Activated CD4-positive, alpha-beta T cell treated with anti-CD3 and anti-CD28 coated beads for 48 hours (primary cell): ENCODE data around the gene CLASP1.
"Not testable (repeated sequence)": the region's sequence is repeated elsewhere in the genome, so short reads cannot be mapped to it uniquely, and the experiment has no call there.

ENCODE experiments used
- DNase-seq: peaks from one replicate; pipeline ENCODE4 v3.0.0-alpha.2; 2020

The CLASP1 gene

GRCh38 chr2:121613152-121613551 lies 36.1 kb downstream of the CLASP1 start:
- DNase-seq = no peak

- no peak for DNase-seq
Observed at GRCh38 chr2:121611730-121612705, 37.2 kb downstream of the CLASP1 start.

GRCh38 chr2:121611048-121611649 lies 38.1 kb downstream of the CLASP1 start:
- DNase-seq = not testable (repeated sequence)

- not testable (repeated sequence) for DNase-seq
Observed at GRCh38 chr2:121610487-121610874, 38.8 kb downstream of the CLASP1 start.

GRCh38 chr2:121608967-121609366 lies 40.3 kb downstream of the CLASP1 start:
- DNase-seq = no peak

GRCh38 chr2:121608367-121608766 lies 40.9 kb downstream of the CLASP1 start:
- no peak for DNase-seq

- no peak for DNase-seq
Observed at GRCh38 chr2:121605820-121606733, 43.2 kb downstream of the CLASP1 start.

- DNase-seq = no peak
Observed at GRCh38 chr2:121603185-121603584, 46.1 kb downstream of the CLASP1 start.

- DNase-seq = no peak
Observed at GRCh38 chr2:121599963-121600651, 49.2 kb downstream of the CLASP1 start.

GRCh38 chr2:121598087-121598486 lies 51.2 kb downstream of the CLASP1 start:
- no peak for DNase-seq

GRCh38 chr2:121596221-121597080 lies 52.8 kb downstream of the CLASP1 start:
- DNase-seq = peak; percentile 32

- no peak for DNase-seq
Observed at GRCh38 chr2:121595012-121595891, 54.0 kb downstream of the CLASP1 start.

GRCh38 chr2:121591199-121591598 lies 58.1 kb downstream of the CLASP1 start:
- DNase-seq = no peak

- DNase-seq = no peak
Observed at GRCh38 chr2:121588357-121588756, 60.9 kb downstream of the CLASP1 start.

GRCh38 chr2:121587131-121587530 lies 62.1 kb downstream of the CLASP1 start:
- DNase-seq = no peak

- no peak for DNase-seq
Observed at GRCh38 chr2:121584741-121585140, 64.5 kb downstream of the CLASP1 start.

GRCh38 chr2:121583555-121583954 lies 65.7 kb downstream of the CLASP1 start:
- DNase-seq = no peak

- DNase-seq = no peak
Observed at GRCh38 chr2:121582272-121582671, 67.0 kb downstream of the CLASP1 start.

GRCh38 chr2:121579309-121579708 lies 70.0 kb downstream of the CLASP1 start:
- no peak for DNase-seq

- no peak for DNase-seq
Observed at GRCh38 chr2:121577381-121577780, 71.9 kb downstream of the CLASP1 start.
